GM21360 (cell line): Measurements from ENCODE around the gene DOC2B.
"Not testable (repeated sequence)": the region's sequence is repeated elsewhere in the genome, so short reads cannot be mapped to it uniquely, and the experiment has no call there.

Experiments
- ATAC-seq: cut with Tn5 transposase; IDR thresholded peaks from one replicate; pipeline ENCODE4 v1.9.1; 2021; ENCODE audit warnings: mild to moderate bottlenecking, moderate library complexity; ENCODE audit not compliant: unreplicated experiment

DOC2B gene

DNA sequence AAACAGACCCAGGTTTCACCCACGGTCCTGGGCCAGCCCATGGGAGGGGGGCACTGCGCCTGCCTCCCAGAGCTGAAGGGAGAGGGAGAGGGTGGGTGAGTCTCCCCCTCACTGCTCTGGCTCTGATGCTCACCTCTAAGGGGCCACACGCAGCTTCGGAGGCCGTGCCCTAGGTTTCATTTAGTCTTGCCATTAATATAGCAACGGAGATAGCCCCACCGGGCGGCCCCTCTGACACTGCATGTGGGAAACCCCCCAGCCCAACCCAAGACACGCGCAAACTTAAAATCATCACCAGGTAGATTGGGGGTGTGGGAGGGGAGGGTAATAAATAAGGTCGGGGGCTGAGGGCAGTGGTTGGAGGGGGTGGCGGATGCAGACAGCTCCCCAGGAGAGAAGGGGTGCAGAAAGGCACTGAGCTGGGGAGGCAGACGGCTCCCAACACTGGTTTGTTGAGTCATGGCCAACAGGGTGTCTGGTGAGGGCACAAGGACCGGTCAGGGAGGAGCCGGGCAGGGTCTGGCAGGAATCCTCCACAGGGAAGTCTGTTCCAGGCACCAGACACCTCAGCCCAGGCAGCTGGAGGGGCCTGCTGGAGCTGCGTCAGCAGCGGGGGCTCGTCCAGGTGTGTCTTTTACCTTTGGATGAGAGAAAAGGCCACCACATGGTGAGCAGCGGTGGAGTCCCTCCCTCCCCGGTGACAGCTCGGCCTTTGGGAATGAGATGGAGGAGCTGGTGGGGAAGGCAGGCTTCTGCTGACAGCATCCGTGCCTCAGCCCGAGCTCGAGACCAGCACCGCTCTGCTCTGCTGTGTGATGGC lies 32.0 kb upstream of the DOC2B start:
- ATAC-seq = no peak

GRCh38 chr17:210402-210801 lies 29.0 kb upstream of the DOC2B start:
- no peak for ATAC-seq

DNA sequence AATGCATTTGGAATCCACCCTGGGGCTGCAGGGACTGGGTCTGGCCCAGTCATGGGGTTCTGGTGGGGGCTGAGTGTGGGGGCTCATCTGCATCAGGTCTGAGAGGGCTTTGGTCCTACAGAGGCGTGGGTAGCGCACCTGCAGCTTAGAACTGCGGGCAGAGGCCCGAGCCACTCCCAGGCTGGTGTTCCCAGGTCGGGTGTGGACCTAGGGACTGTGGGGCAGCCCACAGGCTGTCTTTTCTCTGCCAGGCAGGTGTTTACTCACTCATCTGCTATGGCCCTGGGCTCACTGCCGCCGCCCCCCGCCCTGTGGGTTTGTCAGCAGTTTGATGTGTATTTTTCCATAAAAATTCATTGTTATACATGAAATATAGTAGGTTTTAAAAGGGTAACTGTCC lies 27.0 kb upstream of the DOC2B start:
- no peak for ATAC-seq

GRCh38 chr17:207775-208174 lies 26.3 kb upstream of the DOC2B start:
- ATAC-seq = no peak

DNA sequence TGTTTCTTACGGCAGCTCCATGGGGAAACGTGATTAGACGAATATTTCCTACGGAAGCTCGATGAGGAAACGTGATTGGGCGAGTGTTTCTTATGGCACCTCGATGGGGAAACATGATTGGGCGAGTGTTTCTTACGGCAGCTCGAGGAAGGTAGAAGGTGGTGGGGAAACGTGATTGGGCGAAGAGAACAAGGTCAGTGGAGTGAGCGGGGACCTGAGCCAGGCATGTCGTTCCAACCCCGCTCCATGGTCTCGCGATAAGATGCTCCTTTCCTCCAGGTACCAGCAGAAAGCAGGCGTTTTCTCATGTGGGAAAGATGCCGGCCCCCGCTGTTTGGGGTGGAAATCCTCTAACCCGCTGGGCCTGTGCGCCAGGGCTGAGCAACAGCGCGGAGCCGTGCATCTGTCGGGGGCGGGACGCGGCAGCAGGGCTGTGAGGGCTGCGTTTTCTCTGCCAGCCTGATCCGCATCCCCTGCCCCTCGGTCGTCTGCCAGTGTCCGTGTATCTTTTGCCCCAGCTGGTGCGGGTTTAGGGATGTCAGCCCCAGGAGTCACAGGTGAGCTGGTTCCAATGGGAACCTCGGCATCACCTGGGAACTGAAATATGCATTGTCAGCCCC lies 25.6 kb upstream of the DOC2B start:
- no peak for ATAC-seq

DNA sequence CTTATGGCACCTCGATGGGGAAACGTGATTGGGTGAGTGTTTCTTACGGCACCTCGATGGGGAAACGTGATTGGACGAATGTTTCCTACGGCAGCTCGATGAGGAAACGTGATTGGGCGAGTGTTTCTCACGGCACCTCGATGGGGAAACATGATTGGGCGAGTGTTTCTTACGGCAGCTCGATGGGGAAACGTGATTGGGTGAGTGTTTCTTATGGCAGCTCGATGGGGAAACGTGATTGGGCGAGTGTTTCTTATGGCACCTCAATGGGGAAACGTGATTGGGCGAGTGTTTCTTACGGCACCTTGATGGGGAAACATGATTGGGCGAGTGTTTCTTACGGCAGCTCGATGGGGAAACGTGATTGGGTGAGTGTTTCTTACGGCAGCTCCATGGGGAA lies 25.0 kb upstream of the DOC2B start:
- not testable (repeated sequence) for ATAC-seq

DNA sequence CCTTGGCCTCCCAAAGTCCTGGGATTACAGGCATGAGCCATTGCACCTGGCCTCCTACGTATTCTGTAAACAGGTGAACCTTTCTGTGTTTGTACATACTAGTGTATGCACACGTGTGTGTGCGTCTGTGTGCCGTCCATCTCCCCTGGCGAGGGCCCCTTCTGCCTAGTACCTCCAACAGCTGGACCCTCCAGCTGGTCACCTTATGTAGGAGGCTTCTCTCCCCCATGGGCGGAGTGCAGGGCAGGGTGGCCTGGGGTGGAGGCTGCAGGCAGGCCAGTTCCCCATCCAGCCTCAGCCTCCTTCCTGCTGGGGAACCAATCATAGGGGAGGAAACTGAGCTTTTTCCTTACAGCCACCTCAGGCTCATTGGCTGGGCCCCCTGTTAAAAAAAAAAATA lies 24.4 kb upstream of the DOC2B start:
- no peak for ATAC-seq

DNA sequence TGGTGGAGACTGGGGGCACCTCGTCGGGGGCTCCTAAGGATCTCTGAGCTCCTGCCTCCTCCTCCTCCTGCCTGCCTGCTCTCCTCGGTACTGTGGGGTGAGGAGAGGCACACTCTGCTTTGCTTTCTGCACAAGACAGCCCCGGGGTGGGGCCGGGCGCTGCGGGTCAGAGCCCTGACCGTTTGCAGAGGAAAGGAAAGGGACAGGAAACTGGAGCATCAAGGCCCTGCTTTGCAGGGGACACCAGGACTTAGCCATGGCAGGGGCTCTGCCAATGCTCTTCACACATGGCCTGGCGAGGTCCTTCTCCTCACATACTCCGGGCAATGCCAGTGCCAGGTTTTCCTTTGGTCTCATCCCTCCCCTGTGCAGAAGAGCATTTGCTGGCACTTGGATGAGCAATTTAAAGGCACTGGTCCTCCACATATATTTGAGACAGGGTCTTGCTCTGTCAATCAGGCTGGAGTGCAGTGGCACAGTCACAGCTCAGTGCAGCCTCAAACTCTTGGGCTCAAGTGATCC lies 23.8 kb upstream of the DOC2B start:
- ATAC-seq = no peak

DNA sequence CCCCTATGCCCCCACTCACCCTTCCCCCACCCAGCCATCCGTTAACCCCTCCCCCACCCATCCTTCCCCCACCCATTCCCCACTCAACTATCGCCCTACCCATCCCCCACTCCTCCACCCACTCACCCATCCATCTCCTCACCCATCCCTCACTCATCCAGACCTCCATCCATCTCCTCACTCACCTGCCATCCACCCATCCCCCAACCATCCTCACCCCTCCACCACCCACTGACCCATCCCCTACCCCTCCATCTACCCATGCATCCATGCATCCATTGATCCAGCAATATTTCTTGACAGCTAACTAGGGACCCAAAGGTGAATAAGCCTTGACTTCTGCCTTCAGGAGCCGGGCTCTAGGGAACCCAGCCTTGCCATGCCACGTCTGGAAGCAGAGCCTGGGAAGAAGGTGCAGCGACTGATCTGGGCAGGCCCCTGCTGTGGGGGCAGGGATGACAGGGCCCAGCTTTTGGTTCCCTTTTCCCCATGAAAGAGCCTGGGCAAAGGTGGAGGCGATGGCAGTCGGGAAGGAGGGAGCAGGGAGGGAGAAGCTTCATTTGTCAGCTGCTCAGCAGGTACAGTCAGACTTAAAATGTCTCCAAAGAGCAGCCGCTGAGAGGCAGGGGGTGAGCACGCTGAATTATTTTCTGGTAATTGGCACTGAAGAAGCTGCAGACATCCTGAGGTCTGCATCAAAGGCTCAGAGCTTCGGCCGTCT lies 23.1 kb upstream of the DOC2B start:
- ATAC-seq = no peak

- no peak for ATAC-seq
These were observed 21.1 kb upstream of the DOC2B start for GRCh38 chr17:202501-202951.

- ATAC-seq = not testable (repeated sequence)
These were observed 20.3 kb upstream of the DOC2B start for GRCh38 chr17:201736-202135.

DNA sequence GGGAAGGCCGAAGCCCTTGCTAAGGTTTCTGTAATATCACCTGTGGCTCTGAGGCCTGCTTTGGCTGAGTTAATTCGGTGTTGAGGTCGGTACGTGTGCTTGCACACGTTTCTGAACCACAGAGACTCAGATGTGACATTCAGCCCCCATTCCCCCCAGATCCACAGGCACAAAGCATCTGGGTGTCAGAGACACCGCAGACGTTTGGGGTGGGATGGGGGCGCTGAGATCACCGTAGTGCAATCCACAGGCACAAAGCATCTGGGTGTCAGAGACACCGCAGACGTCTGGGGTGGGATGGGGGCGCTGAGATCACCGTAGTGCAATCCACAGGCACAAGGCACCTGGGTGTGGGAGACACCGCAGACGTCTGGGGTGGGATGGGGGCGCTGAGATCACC lies 19.8 kb upstream of the DOC2B start:
- ATAC-seq = not testable (repeated sequence)

DNA sequence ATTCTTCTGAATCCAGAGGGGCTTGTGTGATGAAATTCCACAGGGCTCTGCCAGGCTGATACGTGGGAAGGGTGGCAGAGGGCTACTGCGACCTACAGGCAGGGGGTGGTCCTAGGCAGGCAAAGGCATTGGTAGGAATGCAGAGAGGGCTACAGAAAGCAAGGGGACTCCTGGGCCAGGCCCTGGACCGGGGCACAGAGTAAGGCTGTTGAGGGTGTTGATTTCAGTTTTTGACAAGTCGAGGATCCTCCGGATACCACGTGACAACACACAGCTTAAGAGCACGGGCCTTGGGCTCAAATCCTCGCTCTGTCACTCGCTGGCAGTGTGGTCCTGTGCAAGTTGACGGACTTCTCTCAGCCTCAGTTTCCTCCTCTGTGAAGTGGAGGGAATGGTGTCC lies 19.1 kb upstream of the DOC2B start:
- ATAC-seq = no peak

DNA sequence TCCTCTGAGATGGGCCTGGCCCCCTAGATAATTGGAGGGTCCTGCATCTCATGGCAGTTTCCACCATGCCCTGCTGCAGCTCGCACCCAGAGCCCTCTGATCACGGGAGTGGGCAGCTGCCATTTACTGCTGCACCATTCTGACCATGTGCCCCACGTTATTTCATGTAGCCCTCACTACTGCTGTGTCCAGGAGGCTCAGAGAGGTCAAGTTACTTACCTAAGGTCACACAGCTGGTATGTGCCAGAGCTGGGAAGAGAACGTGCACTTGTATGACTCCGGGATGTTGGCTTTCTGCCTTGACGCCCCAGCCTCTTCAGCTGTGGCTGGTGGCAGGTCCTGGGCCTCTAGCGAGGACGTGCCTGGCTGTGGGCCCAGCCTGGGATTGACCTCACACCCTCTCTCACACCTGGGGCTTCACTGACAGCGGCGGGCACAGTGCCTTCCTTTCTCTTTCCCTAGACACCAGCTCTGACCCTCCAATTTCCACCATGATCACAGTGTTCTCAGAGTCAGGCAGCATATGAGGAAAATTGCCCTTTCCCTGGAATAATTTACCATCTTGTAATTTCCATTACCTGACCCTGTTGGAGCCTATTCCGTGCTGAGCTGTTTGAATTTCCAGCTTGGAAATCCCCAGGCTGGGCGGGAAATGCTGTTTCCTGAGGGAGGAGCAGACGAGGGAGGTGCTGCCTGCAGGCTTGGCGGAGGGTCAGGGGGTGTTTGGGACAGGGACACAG lies 18.5 kb upstream of the DOC2B start:
- no peak for ATAC-seq

- no peak for ATAC-seq
These were observed 17.7 kb upstream of the DOC2B start for GRCh38 chr17:199191-199604.

DNA sequence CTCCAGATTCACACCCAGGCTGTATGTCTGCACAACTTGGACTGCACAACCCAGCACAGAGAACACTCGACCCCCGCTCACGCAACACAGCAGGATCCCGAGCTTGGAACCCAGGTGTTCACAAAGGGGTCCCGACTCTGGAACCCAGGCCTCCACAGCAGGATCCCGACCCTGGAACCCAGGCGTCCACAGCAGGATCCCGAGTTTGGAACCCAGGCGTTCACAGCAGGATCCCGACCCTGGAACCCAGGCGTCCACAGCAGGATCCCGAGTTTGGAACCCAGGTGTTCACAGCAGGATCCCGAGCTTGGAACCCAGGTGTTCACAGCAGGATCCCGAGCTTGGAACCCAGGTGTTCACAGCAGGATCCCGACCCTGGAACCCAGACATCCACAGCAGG lies 16.8 kb upstream of the DOC2B start:
- ATAC-seq = not testable (repeated sequence)

DNA sequence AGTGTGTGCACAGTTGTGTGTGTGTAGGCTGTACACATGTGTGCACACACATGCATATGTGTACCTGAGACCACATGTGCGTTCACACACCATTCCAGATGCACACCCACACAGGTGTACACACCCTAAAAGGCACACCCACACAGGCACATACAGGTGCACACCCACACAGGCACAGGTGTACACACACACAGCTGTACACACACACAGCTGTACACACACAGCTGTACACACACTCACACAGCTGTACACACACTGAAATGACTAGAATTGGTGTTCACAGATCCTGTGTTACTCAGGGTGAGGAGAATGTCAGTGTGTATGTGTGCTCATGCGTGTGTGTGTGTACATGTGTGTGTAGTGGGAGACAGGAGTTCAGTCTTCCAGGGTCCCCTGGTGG lies 15.9 kb upstream of the DOC2B start:
- ATAC-seq = no peak

GRCh38 chr17:194828-195602 lies 13.6 kb upstream of the DOC2B start:
- ATAC-seq = no peak

DNA sequence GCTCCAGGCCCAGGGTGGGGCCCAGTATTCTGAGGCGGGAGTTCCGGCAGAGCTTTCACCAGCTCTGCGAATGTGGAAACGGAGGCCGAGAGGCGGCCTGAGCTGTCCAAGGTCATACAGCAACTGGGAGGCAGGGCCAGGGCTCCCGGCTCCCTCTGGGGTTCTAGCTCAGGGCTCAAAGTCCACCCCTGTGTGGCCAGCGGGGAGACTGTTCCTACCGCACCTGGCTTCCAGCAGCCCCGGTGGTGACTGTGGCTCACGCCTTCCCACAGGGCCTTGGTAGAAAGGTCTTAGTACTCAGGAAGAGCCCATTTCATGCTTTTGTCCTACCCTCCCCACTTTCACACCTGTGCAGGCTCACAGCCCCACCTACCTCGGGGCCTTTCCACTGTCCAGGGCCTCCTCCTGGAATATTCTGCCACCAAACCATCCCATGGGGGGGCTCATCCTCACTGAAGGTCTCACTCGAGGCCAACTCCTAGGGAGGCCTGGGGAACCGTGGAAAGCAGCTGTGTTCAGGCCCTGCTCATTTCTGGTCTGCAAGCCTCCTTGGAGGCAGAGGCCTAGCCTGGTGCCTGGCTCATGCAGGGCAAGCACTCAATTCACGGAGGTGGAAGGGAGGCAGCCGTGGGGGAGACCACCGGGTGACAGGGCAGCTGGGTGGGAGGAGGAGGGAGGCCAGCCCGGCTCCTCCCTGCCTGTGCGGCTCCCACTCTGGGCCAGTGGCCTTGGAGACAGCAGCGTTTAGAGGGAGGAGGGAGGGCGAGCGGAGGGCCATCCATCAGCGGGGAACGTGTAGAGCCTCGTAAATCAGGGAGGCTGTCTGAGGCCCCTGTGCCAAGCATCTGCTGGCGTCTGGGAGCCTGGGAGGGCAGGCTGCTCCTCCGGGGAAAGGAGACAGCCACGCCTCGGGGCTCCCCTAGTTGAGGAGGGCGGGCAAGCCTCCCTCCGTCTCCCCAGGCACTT lies 12.7 kb upstream of the DOC2B start:
- no peak for ATAC-seq
